HG03039 (cell line): Measurements from ENCODE around the gene SLC35F4.

Source experiments
- ATAC-seq: cut with Tn5 transposase; IDR thresholded peaks from one replicate; pipeline ENCODE4 v1.9.1; 2021; ENCODE audit warnings: mild to moderate bottlenecking, moderate library complexity; ENCODE audit not compliant: unreplicated experiment

The SLC35F4 gene

DNA sequence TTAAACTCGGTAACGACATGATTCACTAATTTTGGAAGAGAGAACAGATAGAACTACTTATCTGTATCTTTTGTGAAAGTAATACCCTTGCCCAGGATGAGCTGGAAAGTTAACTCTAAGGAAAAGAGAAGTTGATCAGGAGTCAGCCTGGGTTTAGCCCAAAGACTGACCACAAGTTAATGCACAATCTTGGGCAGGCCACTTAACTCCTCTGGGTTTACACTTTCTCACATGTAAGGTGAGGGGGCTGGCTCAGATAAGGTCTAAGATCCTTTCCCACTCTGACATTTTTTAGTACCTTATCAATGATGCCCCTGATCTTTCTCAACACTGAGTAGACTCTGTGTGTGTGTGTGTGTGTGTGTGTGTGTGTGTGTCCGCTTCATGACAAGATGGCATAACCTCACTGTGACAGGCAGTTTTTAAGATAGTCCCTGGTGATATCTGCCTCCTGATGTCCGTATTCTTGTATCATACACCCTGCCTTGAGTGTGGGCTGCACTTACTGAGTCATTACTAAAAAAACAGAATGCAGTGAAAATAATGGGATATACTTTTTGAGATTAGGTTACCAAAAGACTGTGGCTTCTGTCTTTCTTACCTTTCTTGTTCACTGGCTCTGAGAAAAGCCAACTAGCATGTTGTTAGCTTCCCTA lies 316.0 kb downstream of the SLC35F4 start:
- no peak for ATAC-seq

DNA sequence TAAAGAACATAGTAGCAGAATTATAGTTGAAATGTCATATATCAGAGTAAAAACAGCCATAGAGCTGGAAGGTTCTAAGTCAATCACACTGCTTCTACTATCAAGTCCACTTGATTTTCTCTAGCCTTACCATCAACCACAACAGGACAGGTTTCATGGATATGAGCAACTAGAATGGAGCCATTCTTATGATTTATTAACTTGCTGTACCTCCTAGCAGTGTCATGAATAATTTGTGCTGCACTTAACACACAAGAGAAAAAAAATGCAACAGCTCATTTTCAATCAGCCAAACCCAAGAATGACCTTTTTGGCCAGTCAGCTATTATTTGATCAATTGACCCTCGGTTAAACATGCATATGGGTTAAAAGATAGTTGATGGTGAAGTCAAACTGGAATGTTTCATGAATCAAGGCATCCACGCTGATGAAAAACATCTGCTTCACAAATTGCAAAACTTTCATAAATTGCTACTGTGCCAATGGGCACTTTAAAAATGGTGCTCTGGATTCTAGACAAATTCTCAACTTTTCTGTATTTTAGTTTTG lies 316.8 kb downstream of the SLC35F4 start:
- ATAC-seq, result no peak

DNA sequence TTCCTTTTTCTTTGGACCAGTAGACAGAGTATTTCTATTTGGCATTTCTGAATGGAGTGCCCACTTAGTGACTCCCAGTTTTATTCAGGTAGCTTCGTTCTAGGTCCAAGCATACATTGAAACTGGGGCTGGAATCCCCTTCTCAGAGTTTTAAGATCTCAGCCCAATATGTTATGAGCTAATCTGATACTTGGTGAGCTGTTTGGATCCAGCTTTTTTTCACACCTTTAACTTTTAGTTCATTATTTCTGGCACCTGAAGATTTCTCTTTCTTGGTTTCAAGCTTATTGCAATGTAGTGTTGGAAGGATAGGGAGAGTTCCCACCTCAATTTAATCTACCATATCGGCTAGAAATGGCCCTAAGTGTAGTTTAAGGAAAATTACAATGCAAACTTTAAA lies 318.8 kb downstream of the SLC35F4 start:
- ATAC-seq, result no peak

DNA sequence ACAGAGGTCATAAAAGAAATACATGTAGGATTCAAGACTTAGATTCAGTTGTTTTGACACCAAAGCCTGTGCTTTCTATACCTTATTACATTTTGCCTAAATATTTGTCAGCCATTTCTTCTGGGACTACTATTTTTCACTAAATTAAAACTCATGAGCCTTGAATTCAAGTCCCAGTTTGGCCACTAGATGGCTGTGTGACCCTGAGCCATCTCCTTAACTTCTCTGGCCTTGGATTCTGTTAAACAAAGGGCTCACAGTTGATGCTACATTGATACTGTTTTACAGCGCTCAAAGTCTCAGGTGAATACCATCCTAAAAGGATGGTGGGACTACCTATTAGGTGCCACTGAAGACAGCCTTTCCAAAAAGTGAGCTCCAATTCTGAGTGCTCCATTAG lies 332.7 kb downstream of the SLC35F4 start:
- ATAC-seq, result no peak

DNA sequence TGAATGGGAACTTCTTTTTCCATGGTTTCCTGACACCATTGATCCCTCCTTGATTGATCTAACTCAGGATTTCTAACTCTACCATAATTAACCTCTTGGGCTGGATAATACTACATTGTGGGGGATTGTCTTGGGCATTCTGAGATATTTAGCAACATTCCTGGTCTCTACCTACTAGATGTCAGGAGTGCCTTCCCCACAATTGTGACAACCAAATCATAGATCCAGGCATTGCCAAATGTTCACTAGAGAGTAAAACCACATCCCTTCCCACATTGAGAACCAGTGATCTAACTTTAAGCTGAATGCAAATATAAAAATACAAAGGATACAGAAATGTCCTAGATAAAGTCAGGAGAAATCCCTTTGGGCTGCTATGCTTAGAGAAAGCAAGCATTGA lies 335.3 kb downstream of the SLC35F4 start:
- no peak for ATAC-seq

DNA sequence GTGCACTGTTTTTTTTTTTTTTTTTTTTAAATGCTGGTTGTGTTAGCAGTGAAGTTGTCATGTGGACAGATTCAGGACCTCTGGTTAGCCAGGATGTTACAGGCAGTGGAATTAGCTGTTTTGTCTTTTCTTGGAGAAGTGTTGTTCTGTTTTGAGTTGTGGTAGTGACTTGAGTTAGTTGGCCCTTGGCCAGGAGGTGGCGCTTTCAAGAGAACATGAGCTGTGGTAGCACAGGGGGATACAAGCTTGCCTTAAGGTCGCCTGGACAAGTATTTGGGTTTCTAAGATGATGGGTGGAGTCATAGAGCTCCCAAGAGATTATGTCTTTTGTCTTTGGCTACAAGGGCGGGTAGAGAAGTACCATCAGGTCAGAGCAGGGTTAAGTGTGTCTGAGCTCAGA lies 338.9 kb downstream of the SLC35F4 start:
- ATAC-seq, result no peak

DNA sequence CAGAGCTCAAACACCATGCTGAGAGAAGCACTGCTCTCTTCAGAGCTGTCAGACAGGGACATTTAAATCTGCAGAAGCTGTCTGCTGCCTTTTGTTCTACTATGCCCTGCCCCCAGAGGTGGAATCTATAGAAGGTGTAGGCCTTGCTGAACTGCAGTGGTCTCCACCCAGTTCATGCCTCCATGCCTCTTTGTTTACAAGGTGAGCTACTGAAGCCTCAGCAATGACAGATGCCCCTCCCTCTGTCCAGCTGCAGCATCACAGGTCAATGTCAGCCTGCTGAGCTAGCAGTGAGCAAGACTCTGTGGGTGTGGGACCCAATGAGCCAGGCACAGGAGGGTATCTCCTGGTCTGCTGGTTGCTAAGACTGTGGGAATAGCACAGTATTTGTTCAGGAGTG lies 346.8 kb downstream of the SLC35F4 start:
- no peak for ATAC-seq
